GM12874 (cell line): ENCODE measurements around the gene FBH1.

Experiments
- CTCF ChIP-seq: IDR thresholded peaks from 2 replicates; pipeline ENCODE4 v1.5.1; 2011; ENCODE audit warnings: low read depth, mild to moderate bottlenecking, control low read depth, low read length, moderate library complexity; ENCODE audit not compliant: insufficient read depth

FBH1 gene

DNA sequence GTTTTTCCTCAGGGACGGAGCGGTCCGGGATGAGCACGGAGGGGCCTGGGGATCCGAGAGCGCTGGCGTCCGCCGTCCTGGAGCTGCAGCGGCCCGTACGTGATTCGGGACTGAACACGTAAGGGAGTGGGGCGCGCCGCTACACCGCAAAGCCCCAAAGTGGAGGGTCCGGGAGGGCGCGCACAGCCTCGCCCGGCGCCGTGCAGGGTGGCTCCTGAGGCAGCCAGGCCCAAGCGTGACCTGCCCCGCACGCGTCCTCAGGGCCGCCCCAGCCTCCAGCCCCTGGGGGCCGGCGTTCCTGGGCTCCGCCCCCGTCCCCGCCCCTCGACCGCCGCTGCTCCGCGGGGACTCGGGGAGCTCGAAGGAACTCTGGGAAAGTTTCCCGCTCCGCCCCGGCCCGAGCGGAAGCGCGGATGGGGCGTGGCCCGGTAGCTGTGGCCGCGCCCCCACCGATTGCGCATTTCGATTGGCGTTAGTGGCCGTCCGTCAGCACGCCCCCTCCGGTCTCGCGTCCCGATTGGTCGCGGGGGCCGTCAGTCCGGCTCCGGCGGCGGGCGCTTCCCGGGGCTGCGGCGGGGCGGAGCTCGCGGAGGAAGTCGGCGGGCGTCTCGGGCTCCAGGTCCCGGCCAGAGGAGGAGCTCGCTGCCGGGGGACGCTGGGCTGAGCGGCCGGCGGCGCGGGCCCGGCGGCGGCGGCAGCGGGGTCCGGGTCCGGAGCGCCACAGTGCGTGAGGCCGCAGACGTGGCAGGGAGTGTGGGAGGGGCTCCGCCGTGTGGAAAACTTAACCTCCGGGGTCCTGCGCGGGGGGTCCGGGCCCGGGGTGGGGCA lies at the start of gene FBH1, which contains the start of gene ANKRD16:
FBH1 (plus strand) TSS at position 620 of the 828 bp plus-strand sequence; CDS start at position 723, 103 bp downstream.
ANKRD16 (minus strand) TSS at position 270 of the 828 bp plus-strand sequence. CDS start 539 bp downstream, outside the sequence.
- TF ChIP-seq CTCF: no peak

- no peak for TF ChIP-seq CTCF
Observed at GRCh38 chr10:5840314-5841307, 49.4 kb upstream of the FBH1 start.

- no peak for TF ChIP-seq CTCF
Observed at GRCh38 chr10:5841965-5842364, 48.1 kb upstream of the FBH1 start.

GRCh38 chr10:5843686-5844344 lies 46.2 kb upstream of the FBH1 start:
- TF ChIP-seq CTCF: no peak

DNA sequence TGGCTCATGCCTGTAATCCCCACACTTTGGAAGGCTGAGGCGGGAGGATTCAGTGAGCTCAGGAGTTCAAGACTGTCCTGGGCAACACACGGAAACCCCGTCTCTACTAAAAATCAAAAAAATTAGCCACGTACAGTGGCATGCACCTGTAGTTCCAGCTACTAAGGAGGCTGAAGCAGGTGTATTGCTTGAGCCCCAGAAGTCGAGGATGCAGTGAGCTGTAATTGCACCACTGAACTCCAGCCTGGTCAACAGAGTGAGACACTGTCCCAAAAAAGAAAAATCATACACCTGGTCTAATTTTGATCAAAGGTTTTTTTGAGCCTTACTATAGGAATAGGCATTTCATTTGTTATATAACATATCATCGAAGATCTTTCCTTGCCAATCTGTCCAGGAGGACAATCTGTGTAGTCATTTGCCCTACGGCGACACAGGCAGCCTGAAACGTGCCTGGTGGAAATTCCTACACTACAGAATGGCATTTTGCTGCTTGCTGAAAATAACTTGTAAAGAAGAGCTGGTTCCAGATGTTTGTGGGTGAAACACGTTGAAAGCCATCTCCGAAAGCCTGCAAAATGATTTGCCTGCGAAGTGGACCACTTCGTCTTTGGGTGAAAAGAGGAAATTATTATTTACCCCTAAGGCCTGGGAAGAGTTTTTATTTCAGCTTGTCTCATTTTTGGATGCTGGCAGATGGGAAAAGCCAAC lies 45.5 kb upstream of the FBH1 start:
- TF ChIP-seq CTCF: no peak

GRCh38 chr10:5854131-5854475 lies 35.9 kb upstream of the FBH1 start:
- no peak for TF ChIP-seq CTCF
